OCI-LY3 (cell line): ENCODE measurements around the gene KRT16.

Source experiments
- H2AFZ ChIP-seq: fragments of 200-600, 300-600 bp; shearing (Covaris generic); 2 replicates; pipeline ENCODE4 v1.6.0; 2014; ENCODE audit warnings: antibody characterized with exemption, low read depth, low read length
- H3K27ac ChIP-seq: fragments of 200-600, 300-600 bp; sonication (generic); 2 replicates; pipeline ENCODE4 v1.5.1; 2014; ENCODE audit warnings: mild to moderate bottlenecking, low read length, moderate library complexity, mixed read lengths
- H3K27me3 ChIP-seq: fragments of 200-600, 300-600 bp; sonication (generic); 2 replicates; pipeline ENCODE4 v1.6.1; 2014; ENCODE audit warnings: low read depth, low read length, mixed read lengths
- H3K36me3 ChIP-seq: fragments of 200-600, 300-600 bp; sonication (generic); replicated peaks from 2 replicates; pipeline ENCODE3; 2014; ENCODE audit warnings: low read depth, low read length, mixed read lengths
- H3K4me1 ChIP-seq: fragments of 300-600, 200-600 bp; sonication (generic); 2 replicates; pipeline ENCODE4 v1.6.1; 2014; ENCODE audit warnings: low read length, mixed read lengths
- H3K4me2 ChIP-seq: fragments of 200-600, 300-600 bp; sonication (generic); 2 replicates; pipeline ENCODE4 v1.6.1; 2014; ENCODE audit warnings: low read length, mixed read lengths
- H3K4me3 ChIP-seq: fragments of 300-600, 200-600 bp; sonication (generic); 2 replicates; pipeline ENCODE4 v1.5.1; 2014; ENCODE audit warnings: antibody characterized with exemption, mild to moderate bottlenecking, low read length, moderate library complexity
- H3K79me2 ChIP-seq: fragments of 300-600, 200-600 bp; shearing (Covaris generic); 2 replicates; pipeline ENCODE4 v1.6.1; 2014; ENCODE audit warnings: mild to moderate bottlenecking, low read length, mixed read lengths
- H3K9ac ChIP-seq: fragments of 300-600, 200-600 bp; shearing (Covaris generic); 2 replicates; pipeline ENCODE4 v1.6.0; 2014; ENCODE audit warnings: mild to moderate bottlenecking, low read length, moderate library complexity
- H3K9me3 ChIP-seq: fragments of 200-600, 300-600 bp; shearing (Covaris generic); 2 replicates; pipeline ENCODE4 v1.6.1; 2014; ENCODE audit warnings: low read length, mixed read lengths; ENCODE audit not compliant: insufficient read depth
- H4K20me1 ChIP-seq: fragments of 200-600, 300-600 bp; sonication (generic); 2 replicates; pipeline ENCODE4 v1.6.1; 2016; ENCODE audit warnings: low read length, mixed read lengths; ENCODE audit not compliant: insufficient read depth
- EZH2phosphoT487 ChIP-seq: fragments of 200-600 bp; shearing (Covaris generic); IDR thresholded peaks from 2 replicates; pipeline ENCODE4 v1.6.1; 2018; ENCODE audit warnings: antibody characterized with exemption, mixed run types, low read depth
- TF ChIP-seq, protein P1 (sequence below): fragments of 200-600, 300-600 bp; sonication (generic); IDR thresholded peaks from 2 replicates; pipeline ENCODE4 v1.5.1; 2014; ENCODE audit warnings: antibody characterized with exemption, low read length, low read depth

The KRT16 gene

DNA sequence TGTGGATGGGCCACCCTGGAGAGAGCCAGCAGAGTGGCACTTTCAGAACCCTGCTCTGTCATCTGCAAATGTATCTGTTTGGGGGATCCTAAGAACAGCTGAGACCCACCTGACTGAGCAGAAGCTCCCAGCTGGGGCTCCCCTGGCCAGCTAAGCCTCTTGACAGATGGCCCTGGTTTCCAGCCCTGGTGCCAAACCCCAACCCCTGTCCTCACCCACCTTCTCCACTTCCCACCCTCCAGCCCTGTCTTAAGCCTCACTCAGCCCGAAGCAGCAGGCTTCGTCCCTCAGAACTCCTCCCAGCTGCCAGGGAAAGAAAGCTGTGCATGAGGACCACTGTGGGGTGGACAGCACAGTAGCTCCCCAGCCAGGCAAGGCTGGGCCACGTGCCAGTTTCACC, 37.2 kb downstream of the KRT16 start:
- no peak overlapping the region for H2AFZ ChIP-seq
- TF ChIP-seq EZH2phosphoT487: no peak
- TF ChIP-seq, protein P1, sequence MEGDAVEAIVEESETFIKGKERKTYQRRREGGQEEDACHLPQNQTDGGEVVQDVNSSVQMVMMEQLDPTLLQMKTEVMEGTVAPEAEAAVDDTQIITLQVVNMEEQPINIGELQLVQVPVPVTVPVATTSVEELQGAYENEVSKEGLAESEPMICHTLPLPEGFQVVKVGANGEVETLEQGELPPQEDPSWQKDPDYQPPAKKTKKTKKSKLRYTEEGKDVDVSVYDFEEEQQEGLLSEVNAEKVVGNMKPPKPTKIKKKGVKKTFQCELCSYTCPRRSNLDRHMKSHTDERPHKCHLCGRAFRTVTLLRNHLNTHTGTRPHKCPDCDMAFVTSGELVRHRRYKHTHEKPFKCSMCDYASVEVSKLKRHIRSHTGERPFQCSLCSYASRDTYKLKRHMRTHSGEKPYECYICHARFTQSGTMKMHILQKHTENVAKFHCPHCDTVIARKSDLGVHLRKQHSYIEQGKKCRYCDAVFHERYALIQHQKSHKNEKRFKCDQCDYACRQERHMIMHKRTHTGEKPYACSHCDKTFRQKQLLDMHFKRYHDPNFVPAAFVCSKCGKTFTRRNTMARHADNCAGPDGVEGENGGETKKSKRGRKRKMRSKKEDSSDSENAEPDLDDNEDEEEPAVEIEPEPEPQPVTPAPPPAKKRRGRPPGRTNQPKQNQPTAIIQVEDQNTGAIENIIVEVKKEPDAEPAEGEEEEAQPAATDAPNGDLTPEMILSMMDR: no peak

DNA sequence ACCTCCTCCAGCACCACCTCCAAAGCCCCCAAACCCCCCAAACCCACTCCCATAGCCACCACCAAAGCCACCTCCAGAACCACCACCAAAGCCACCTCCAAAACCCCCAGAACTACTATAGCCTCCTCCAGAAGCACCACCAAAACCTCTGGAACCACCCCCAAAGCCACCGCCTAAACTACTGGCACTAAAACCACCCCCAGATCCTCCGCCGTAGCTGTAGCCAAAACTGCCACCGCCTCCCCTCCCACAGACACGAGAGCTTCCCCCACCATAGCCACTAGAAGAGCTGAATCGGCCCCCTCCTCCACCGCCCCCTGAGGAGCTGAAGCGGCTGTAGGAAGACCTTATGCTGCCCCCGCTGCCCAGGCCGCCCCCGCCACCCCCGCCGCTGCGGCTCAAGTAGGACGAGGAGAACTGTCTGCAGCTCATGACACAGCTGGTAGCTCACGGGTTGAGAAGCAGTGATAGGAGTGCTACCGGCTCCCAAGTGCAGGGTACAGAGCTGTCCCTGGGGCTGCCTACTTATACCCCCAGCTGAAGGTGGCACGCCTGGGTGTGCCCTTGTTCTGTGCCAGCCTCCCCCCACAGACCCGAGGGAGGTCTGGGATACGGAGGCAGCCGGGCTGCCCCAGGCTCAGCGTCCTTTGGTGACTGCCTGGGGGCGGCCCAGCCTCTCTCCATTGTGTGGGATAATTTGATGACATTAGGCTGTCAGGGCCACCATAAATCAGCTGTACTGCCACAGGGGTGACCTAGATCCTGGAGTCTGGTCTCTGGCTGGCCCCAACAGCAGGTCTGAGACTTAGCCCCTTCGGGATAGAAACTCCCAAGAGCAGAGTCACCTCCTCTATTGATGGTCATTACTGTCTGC, 40.8 kb downstream of the KRT16 start, which contains the start of gene KRT9:
Gene KRT9, minus strand, starts transcription at position 499 of the 874 bp plus-strand sequence. Its CDS starts 67 bp downstream, at position 432.
- TF ChIP-seq, protein P1: no peak
- TF ChIP-seq EZH2phosphoT487: no peak
- H3K4me2 ChIP-seq: no peak within 1 kb of the TSS
- H4K20me1 ChIP-seq: no peaks in the 10 kb centered on the region
- no peaks in the 10 kb centered on the region for H3K36me3 ChIP-seq
- H2AFZ ChIP-seq: no peak within 1 kb of the TSS
- no peaks in the 10 kb centered on the region for H3K79me2 ChIP-seq
- H3K27me3 ChIP-seq: peaks cover 35% of the 10 kb centered on the region
- H3K27ac ChIP-seq: no peak within 1 kb of the TSS
- H3K9me3 ChIP-seq: no peaks in the 10 kb centered on the region
- H3K9ac ChIP-seq: no peak within 1 kb of the TSS
- no peak within 1 kb of the TSS for H3K4me3 ChIP-seq
- no peaks in the 10 kb centered on the region for H3K4me1 ChIP-seq

More for the DNA sequence above, 37.2 kb downstream of the KRT16 start:
- no peak overlapping the region for H3K4me2 ChIP-seq
- H3K36me3 ChIP-seq: no peaks in the 10 kb centered on the region
- no peak overlapping the region for H3K27ac ChIP-seq
- H3K4me1 ChIP-seq: no peaks in the 10 kb centered on the region; the same call in 1 of the 2 replicates
- H4K20me1 ChIP-seq: no peaks in the 10 kb centered on the region
- no peaks in the 10 kb centered on the region for H3K79me2 ChIP-seq
- peaks cover 26% of the 10 kb centered on the region for H3K27me3 ChIP-seq
- no peaks in the 10 kb centered on the region for H3K9me3 ChIP-seq
- H3K4me3 ChIP-seq: no peak overlapping the region
- H3K9ac ChIP-seq: no peak overlapping the region

DNA sequence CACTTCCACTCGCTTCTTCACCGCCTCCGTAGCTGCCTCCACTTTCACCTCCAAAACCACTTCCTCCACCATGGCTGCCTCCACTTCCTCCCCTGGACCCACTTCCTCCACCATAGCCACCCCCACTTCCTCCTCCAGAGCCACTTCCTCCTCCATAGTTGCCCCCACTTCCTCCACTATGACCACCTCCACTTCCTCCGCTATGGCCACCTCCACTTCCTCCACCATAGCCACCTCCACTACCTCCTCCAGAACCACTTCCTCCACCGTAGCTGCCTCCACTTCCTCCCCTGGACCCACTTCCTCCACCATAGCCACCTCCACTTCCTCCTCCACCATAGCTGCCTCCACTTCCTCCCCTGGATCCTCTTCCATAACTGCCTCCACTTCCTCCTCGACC, 45.2 kb downstream of the KRT16 start:
- Histone ChIP-seq H3K4me1 (no peaks in the 10 kb centered on the region), H3K9me3 (no peaks in the 10 kb centered on the region), H3K79me2 (no peaks in the 10 kb centered on the region), H3K4me2 (no peak overlapping the region), H2AFZ (no peak overlapping the region), H3K4me3 (no peak overlapping the region), H3K9ac (no peak overlapping the region), H4K20me1 (no peaks in the 10 kb centered on the region), H3K27ac (no peak overlapping the region), H3K27me3 (peaks cover 47% of the 10 kb centered on the region), H3K36me3 (no peaks in the 10 kb centered on the region)
- TF ChIP-seq, protein P1: no peak
- no peak for TF ChIP-seq EZH2phosphoT487

DNA sequence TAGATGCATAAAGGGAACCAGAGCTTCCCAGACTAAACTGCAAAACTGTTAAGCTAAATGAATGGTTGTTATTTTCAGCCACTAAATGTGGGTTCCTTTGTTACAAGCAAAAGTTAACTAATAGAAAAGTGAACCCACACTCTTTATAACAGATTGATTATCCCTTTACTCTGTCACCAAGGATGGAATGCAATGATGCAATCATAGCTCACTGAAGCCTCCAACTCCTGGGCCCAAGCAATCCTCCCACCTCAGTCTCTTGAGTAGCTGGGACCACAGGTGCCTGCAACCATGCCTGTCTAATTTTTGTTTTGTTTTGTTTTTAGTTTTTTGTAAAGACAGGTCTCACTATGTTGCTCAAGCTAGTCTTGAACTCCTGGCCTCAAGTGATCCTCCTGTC, 47.2 kb downstream of the KRT16 start:
- H3K27ac ChIP-seq: no peak overlapping the region
- no peaks in the 10 kb centered on the region for H3K36me3 ChIP-seq
- H4K20me1 ChIP-seq: no peaks in the 10 kb centered on the region
- TF ChIP-seq, protein P1: no peak
- H2AFZ ChIP-seq: no peak overlapping the region
- no peaks in the 10 kb centered on the region for H3K9me3 ChIP-seq
- peaks cover 40% of the 10 kb centered on the region for H3K27me3 ChIP-seq
- H3K4me2 ChIP-seq: no peak overlapping the region
- H3K9ac ChIP-seq: no peak overlapping the region
- no peaks in the 10 kb centered on the region for H3K79me2 ChIP-seq
- H3K4me3 ChIP-seq: no peak overlapping the region
- no peaks in the 10 kb centered on the region for H3K4me1 ChIP-seq
